GM18505 (cell line): ENCODE data around the gene RNF217.
"Not testable (repeated sequence)": the region's sequence is repeated elsewhere in the genome, so short reads cannot be mapped to it uniquely, and the experiment has no call there.

Experiments
- ATAC-seq: cut with Tn5 transposase; IDR thresholded peaks from one replicate; pipeline ENCODE4 v1.9.1; 2021; ENCODE audit not compliant: unreplicated experiment
- POLR2A ChIP-seq: IDR thresholded peaks from 4 replicates; pipeline ENCODE4 v1.6.1; 2011; ENCODE audit warnings: borderline replicate concordance; ENCODE audit not compliant: insufficient read depth, insufficient read length; ENCODE audit errors: extremely low read depth

Gene RNF217

GRCh38 chr6:125025164-125025854 lies 63.1 kb downstream of the RNF217 start:
- ATAC-seq, result no peak
- no peak for TF ChIP-seq POLR2A

DNA sequence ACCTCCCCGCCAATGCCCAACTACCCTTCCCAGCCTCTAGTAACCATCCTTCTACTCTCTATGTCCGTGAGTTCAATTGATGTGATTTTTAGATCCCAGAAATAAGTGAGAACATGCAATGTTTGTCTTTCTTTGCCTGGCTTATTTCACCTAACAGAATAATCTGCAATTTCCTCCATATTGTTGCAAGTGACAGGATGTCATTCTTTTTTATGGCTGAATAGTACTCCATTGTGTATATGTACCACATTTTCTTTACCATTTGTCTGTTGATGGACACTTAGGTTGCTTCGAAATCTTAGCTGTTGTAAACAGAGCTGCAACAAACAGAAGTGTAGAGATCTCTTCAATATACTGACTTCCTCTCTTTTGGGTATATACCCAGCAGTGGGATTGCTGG lies 65.0 kb downstream of the RNF217 start:
- ATAC-seq, result no peak
- no peak for TF ChIP-seq POLR2A

- TF ChIP-seq POLR2A, result no peak
- no peak for ATAC-seq
These were observed 68.7 kb downstream of the RNF217 start for GRCh38 chr6:125030969-125031368.

- ATAC-seq, result no peak
- no peak for TF ChIP-seq POLR2A
These were observed 69.1 kb downstream of the RNF217 start for GRCh38 chr6:125031385-125031784.

DNA sequence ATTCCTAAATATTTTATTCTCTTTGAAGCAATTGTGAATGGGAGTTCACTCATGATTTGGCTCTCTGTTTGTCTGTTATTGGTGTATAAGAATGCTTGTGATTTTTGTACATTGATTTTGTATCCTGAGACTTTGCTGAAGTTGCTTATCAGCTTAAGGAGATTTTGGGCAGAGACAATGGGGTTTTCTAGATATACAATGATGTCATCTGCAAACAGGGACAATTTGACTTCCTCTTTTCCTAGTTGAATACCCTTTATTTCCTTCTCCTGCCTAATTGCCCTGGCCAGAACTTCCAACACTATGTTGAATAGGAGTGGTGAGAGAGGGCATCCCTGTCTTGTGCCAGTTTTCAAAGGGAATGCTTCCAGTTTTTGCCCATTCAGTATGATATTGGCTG lies 72.7 kb downstream of the RNF217 start:
- ATAC-seq, result not testable (repeated sequence)

- ATAC-seq, result not testable (repeated sequence)
These were observed 74.2 kb downstream of the RNF217 start for GRCh38 chr6:125036486-125036885.

DNA sequence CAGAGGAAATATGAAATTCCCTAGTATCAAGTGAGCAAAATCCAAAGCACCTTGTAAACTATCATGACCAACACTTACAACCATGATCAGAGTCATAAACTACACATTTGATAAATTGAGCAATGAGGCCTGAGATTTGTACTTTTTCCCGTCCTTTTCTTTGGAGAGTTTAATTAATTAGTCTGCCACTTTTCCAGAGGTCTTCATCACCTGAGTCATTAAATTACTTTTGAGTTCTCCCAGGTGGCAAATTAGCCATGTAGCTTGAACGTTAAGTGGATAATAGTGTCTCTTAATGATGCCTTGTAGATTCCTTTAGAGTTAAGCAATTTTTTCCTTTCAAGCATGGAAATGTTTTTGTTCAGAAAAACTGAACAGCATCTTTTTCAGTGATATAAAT lies 75.6 kb downstream of the RNF217 start:
- no peak for ATAC-seq
- TF ChIP-seq POLR2A, result no peak

DNA sequence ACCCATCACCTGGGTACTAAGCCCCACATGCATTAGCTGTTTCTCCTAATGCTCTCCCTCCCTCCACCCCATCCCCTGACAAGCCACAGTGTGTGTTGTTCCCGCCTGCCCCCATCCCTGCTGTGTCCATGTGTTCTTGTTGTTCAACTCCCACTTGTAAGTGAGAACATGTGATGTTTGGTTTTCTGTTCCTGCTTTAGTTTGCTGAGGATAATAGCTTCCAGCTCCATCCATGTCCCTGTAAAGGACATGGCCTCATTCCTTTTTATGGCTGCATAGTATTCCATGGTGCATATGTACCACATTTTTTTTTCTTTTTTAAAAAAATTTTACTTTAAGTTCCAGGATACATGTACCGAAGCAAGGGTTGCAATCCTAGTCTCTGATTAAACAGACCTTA lies 76.7 kb downstream of the RNF217 start:
- ATAC-seq, result no peak
- no peak for TF ChIP-seq POLR2A

- no peak for TF ChIP-seq POLR2A
- ATAC-seq, result no peak
These were observed 79.7 kb downstream of the RNF217 start for GRCh38 chr6:125041740-125042459.

- TF ChIP-seq POLR2A, result no peak
- ATAC-seq, result no peak
These were observed 81.8 kb downstream of the RNF217 start for GRCh38 chr6:125044066-125044465.

GRCh38 chr6:125044667-125045066 lies 82.4 kb downstream of the RNF217 start:
- no peak for ATAC-seq
- no peak for TF ChIP-seq POLR2A

DNA sequence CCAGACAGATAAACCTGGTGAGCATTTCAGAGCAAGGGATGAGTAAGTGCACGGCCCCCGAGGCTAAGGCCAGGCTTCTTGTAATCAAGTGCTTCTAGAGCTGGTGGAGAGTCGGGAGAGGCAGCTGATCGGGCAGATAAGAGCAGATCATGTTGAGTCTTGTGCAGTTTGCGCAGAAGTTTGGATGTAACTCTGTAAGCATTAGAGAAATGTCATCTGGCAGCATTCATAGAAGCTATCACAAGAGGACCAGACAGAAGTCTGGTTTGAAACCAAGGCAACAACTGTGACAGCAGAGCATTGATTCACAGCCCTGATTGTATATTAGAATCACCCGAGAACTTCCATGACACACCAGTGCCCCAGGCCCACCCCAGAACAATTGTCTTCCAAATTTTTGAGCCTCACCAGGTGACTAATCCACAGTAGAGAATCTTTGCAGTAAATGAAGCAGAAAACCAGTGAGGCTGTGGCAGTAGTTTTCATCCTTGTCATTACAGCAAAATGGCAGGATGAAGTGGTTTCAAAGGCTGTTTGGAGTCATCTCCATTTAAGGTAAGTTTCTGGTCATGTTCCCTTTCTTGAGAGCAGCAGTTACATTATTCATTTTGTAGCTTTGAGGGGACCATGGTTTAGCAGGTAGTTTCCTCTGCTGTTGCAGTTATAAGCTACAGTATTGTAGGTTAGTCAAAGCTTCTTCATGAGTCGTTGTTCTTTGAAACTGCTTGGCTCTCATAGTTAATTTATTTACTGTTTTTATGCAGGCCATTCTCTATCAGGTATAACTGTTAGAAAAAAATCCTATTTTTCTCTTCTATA lies 84.1 kb downstream of the RNF217 start:
- no peak for TF ChIP-seq POLR2A
- no peak for ATAC-seq

- no peak for ATAC-seq
These were observed 86.0 kb downstream of the RNF217 start for GRCh38 chr6:125048274-125048673.

More at GRCh38 chr6:125048274-125048673, 86.0 kb downstream of the RNF217 start:
- no peak for TF ChIP-seq POLR2A
